Measurements from ENCODE around the gene ROR1.

- no peak for TF ChIP-seq POLR2AphosphoS5 (IDR thresholded peaks at IDR 0.05; ENCODE audit: insufficient read depth, low read depth, low read length)
- TF ChIP-seq CTCF (IDR thresholded peaks at IDR 0.05; ENCODE audit: extremely low read depth in 1 of 2, insufficient read depth in 1 of 2, low read depth in 1 of 2, low read length in 2 of 2) = no peak
- no peak for TF ChIP-seq MAX (IDR thresholded peaks at IDR 0.05; ENCODE audit: insufficient read depth, insufficient read length)
- no peak for TF ChIP-seq JUN (IDR thresholded peaks at IDR 0.05; ENCODE audit: borderline replicate concordance, insufficient read depth, insufficient read length, low read depth)
- TF ChIP-seq GATA2 (IDR thresholded peaks at IDR 0.05; ENCODE audit: insufficient read depth, insufficient read length, low read depth, low read length) = no peak
- TF ChIP-seq EZH2 (IDR thresholded peaks at IDR 0.05; ENCODE audit: borderline replicate concordance, low read depth, low read length, severe bottlenecking) = no peak
- TF ChIP-seq POLR2A (IDR thresholded peaks at IDR 0.05; ENCODE audit: low read depth, low read length) = no peak
These were observed 117.4 kb downstream of the ROR1 start for GRCh38 chr1:63891060-63891690.

Data from endothelial cell of umbilical vein (primary cell).